Activated T-cell treated with anti-CD3 and anti-CD28 coated beads, Interleukin-2, amount 50 U/mL, for 24 hours (primary cell): ENCODE measurements around the gene SGSH.

Experiments used
- DNase-seq: peaks from one replicate; pipeline ENCODE4 v3.0.0-alpha.2; 2020
- H3K27ac Mint-ChIP-seq: 2 replicates; pipeline ENCODE4 v1.8.0; 2020; ENCODE audit warnings: mild to moderate bottlenecking, mixed read lengths
- H3K27me3 Mint-ChIP-seq: 2 replicates; pipeline ENCODE4 v1.8.0; 2020; ENCODE audit warnings: mixed read lengths
- H3K36me3 Mint-ChIP-seq: 2 replicates; pipeline ENCODE4 v1.8.0; 2020; ENCODE audit warnings: low read depth, mixed read lengths
- H3K4me1 Mint-ChIP-seq: 2 replicates; pipeline ENCODE4 v1.8.0; 2020; ENCODE audit warnings: low read depth, mixed read lengths
- H3K4me3 Mint-ChIP-seq: 2 replicates; pipeline ENCODE4 v1.8.0; 2020; ENCODE audit warnings: mild to moderate bottlenecking, moderate library complexity, mixed read lengths
- H3K9me3 Mint-ChIP-seq: 2 replicates; pipeline ENCODE4 v1.8.0; 2020; ENCODE audit warnings: mixed read lengths

Gene SGSH

GRCh38 chr17:80220054-80220735 lies at the start of gene SGSH, which contains the start of gene SLC26A11:
Gene SGSH, minus strand, starts transcription at chr17:80220333. Its CDS starts 20 bp downstream, at chr17:80220313.
Gene SLC26A11, plus strand, starts transcription at chr17:80220427. Its CDS starts 1,134 bp downstream, at chr17:80221561.
- Mint-ChIP-seq H3K36me3 (peaks cover 47% of the 10 kb centered on the region), H3K27me3 (no peaks in the 10 kb centered on the region), H3K4me3 (peak within 1 kb of the TSS; percentile 92), H3K4me1 (peaks cover 41% of the 10 kb centered on the region), H3K9me3 (no peaks in the 10 kb centered on the region), H3K27ac (peak within 1 kb of the TSS; percentile 96)
- DNase-seq = peak; percentile 78

- H3K27me3 Mint-ChIP-seq = no peaks in the 10 kb centered on the region
- H3K4me1 Mint-ChIP-seq = peaks cover 47% of the 10 kb centered on the region
- peaks cover 23% of the 10 kb centered on the region for H3K36me3 Mint-ChIP-seq
These were observed 49.3 kb upstream of the SGSH start for GRCh38 chr17:80269405-80269807.

GRCh38 chr17:80268427-80268826 lies 48.3 kb upstream of the SGSH start:
- Mint-ChIP-seq H3K36me3 (peaks cover 13% of the 10 kb centered on the region), H3K4me1 (peaks cover 41% of the 10 kb centered on the region), H3K27me3 (no peaks in the 10 kb centered on the region), H3K27ac (no peak overlapping the region), H3K9me3 (no peaks in the 10 kb centered on the region), H3K4me3 (no peak overlapping the region)
- DNase-seq = no peak

More at GRCh38 chr17:80269405-80269807, 49.3 kb upstream of the SGSH start:
- H3K27ac Mint-ChIP-seq = no peak overlapping the region
- H3K4me3 Mint-ChIP-seq = no peak overlapping the region
- no peak for DNase-seq
- no peaks in the 10 kb centered on the region for H3K9me3 Mint-ChIP-seq

GRCh38 chr17:80267391-80267790 lies 47.3 kb upstream of the SGSH start:
- no peak for DNase-seq
- no peaks in the 10 kb centered on the region for H3K9me3 Mint-ChIP-seq
- H3K36me3 Mint-ChIP-seq = peaks cover 3% of the 10 kb centered on the region
- H3K27me3 Mint-ChIP-seq = no peaks in the 10 kb centered on the region
- H3K4me3 Mint-ChIP-seq = peak overlapping the region; percentile 95
- no peak overlapping the region for H3K27ac Mint-ChIP-seq
- peaks cover 42% of the 10 kb centered on the region for H3K4me1 Mint-ChIP-seq

GRCh38 chr17:80265205-80266068 lies 45.3 kb upstream of the SGSH start:
- H3K4me3 Mint-ChIP-seq = peak overlapping the region; percentile 95
- H3K27ac Mint-ChIP-seq = peak overlapping the region; percentile 97
- H3K4me1 Mint-ChIP-seq = peaks cover 45% of the 10 kb centered on the region
- DNase-seq = peak; percentile 80
- H3K27me3 Mint-ChIP-seq = no peaks in the 10 kb centered on the region
- no peaks in the 10 kb centered on the region for H3K9me3 Mint-ChIP-seq
- H3K36me3 Mint-ChIP-seq = peaks cover 8% of the 10 kb centered on the region

- Mint-ChIP-seq H3K4me1 (peaks cover 50% of the 10 kb centered on the region), H3K9me3 (no peaks in the 10 kb centered on the region), H3K36me3 (peaks cover 8% of the 10 kb centered on the region), H3K4me3 (peak overlapping the region; percentile 95), H3K27ac (peak overlapping the region; percentile 97), H3K27me3 (no peaks in the 10 kb centered on the region)
- DNase-seq = peak; percentile 81
These were observed 44.3 kb upstream of the SGSH start for GRCh38 chr17:80264205-80265075.

- H3K9me3 Mint-ChIP-seq = no peaks in the 10 kb centered on the region
- H3K27ac Mint-ChIP-seq = peak overlapping the region; percentile 97
- peaks cover 8% of the 10 kb centered on the region for H3K36me3 Mint-ChIP-seq
- no peaks in the 10 kb centered on the region for H3K27me3 Mint-ChIP-seq
- peak; percentile 88 for DNase-seq
- H3K4me3 Mint-ChIP-seq = peak overlapping the region; percentile 95
- peaks cover 59% of the 10 kb centered on the region for H3K4me1 Mint-ChIP-seq
These were observed 43.4 kb upstream of the SGSH start for GRCh38 chr17:80263253-80264204.

- Mint-ChIP-seq H3K4me1 (peaks cover 66% of the 10 kb centered on the region), H3K36me3 (peaks cover 8% of the 10 kb centered on the region), H3K9me3 (no peaks in the 10 kb centered on the region), H3K27ac (peak overlapping the region; percentile 97), H3K27me3 (no peaks in the 10 kb centered on the region), H3K4me3 (peak overlapping the region; percentile 95)
- no peak for DNase-seq
These were observed 42.7 kb upstream of the SGSH start for GRCh38 chr17:80262775-80263244.

- Mint-ChIP-seq H3K4me3 (peak overlapping the region; percentile 95), H3K36me3 (peaks cover 8% of the 10 kb centered on the region), H3K4me1 (peaks cover 67% of the 10 kb centered on the region), H3K27me3 (no peaks in the 10 kb centered on the region), H3K9me3 (no peaks in the 10 kb centered on the region), H3K27ac (peak overlapping the region; percentile 97)
- DNase-seq = no peak
These were observed 42.2 kb upstream of the SGSH start for GRCh38 chr17:80262291-80262690.

GRCh38 chr17:80261895-80262279 lies 41.8 kb upstream of the SGSH start:
- Mint-ChIP-seq H3K27me3 (no peaks in the 10 kb centered on the region), H3K27ac (peak overlapping the region; percentile 97), H3K9me3 (no peaks in the 10 kb centered on the region), H3K36me3 (peaks cover 8% of the 10 kb centered on the region), H3K4me1 (peaks cover 66% of the 10 kb centered on the region), H3K4me3 (peak overlapping the region; percentile 95)
- no peak for DNase-seq

- Mint-ChIP-seq H3K9me3 (no peaks in the 10 kb centered on the region), H3K4me3 (peak overlapping the region; percentile 95), H3K4me1 (peaks cover 68% of the 10 kb centered on the region), H3K27me3 (no peaks in the 10 kb centered on the region), H3K36me3 (peaks cover 8% of the 10 kb centered on the region), H3K27ac (peak overlapping the region; percentile 97)
- peak; percentile 78 for DNase-seq
These were observed 41.2 kb upstream of the SGSH start for GRCh38 chr17:80261159-80261894.

- peak; percentile 75 for DNase-seq
- peaks cover 8% of the 10 kb centered on the region for H3K36me3 Mint-ChIP-seq
- peak within 1 kb of the TSS; percentile 95 for H3K4me3 Mint-ChIP-seq
- no peaks in the 10 kb centered on the region for H3K9me3 Mint-ChIP-seq
- H3K27ac Mint-ChIP-seq = peak within 1 kb of the TSS; percentile 100
- H3K4me1 Mint-ChIP-seq = peaks cover 69% of the 10 kb centered on the region
- no peaks in the 10 kb centered on the region for H3K27me3 Mint-ChIP-seq
These were observed 40.6 kb upstream of the SGSH start, which contains the start of gene RNF213 for GRCh38 chr17:80260791-80261158. Gene RNF213, plus strand, starts transcription at chr17:80260852. Its CDS starts 2,830 bp downstream, at chr17:80263682.
